WTC11 (cell line): Measurements from ENCODE around the gene PLCZ1.

ENCODE experiments used
- CBFB ChIP-seq: sonication (generic); formaldehyde crosslinking; IDR thresholded peaks from 2 replicates; pipeline ENCODE4 v1.8.1; 2022; ENCODE audit warnings: mild to moderate bottlenecking, low read depth, missing genetic modification reagents
- CREB1 ChIP-seq: sonication (generic); formaldehyde crosslinking; IDR thresholded peaks from 2 replicates; pipeline ENCODE4 v1.8.0; 2023; ENCODE audit warnings: mild to moderate bottlenecking, missing genetic modification reagents
- ESRRA ChIP-seq: sonication (generic); formaldehyde crosslinking; IDR thresholded peaks from 2 replicates; pipeline ENCODE4 v1.8.1; 2022; ENCODE audit warnings: mild to moderate bottlenecking, missing genetic modification reagents, borderline replicate concordance
- FOXJ3 ChIP-seq: sonication (generic); formaldehyde crosslinking; IDR thresholded peaks from 2 replicates; pipeline ENCODE4 v1.9.0; 2021; ENCODE audit warnings: missing genetic modification reagents, mild to moderate bottlenecking, borderline replicate concordance
- IRF1 ChIP-seq: sonication (generic); formaldehyde crosslinking; IDR thresholded peaks from 2 replicates; pipeline ENCODE4 v1.8.0; 2023; ENCODE audit warnings: missing genetic modification reagents
- PRRX2 ChIP-seq: fragments of 250-450 bp; sonication (Bioruptor Pico); IDR thresholded peaks from 2 replicates; pipeline ENCODE4 v1.8.0; 2021; ENCODE audit warnings: mild to moderate bottlenecking
- RELA ChIP-seq: sonication (generic); formaldehyde crosslinking; IDR thresholded peaks from 2 replicates; pipeline ENCODE4 v1.8.1; 2022; ENCODE audit warnings: missing genetic modification reagents, mild to moderate bottlenecking, borderline replicate concordance
- SP1 ChIP-seq: sonication (generic); formaldehyde crosslinking; conservative IDR thresholded peaks from 2 replicates; pipeline ENCODE4 v1.8.1; 2022; ENCODE audit warnings: missing genetic modification reagents
- TEAD4 ChIP-seq: sonication (generic); formaldehyde crosslinking; IDR thresholded peaks from 2 replicates; pipeline ENCODE4 v1.8.0; 2022; ENCODE audit warnings: mild to moderate bottlenecking, missing genetic modification reagents
- TF ChIP-seq, protein P1 (sequence below): sonication (generic); formaldehyde crosslinking; IDR thresholded peaks from 2 replicates; pipeline ENCODE4 v1.8.1; 2023; ENCODE audit warnings: mild to moderate bottlenecking, missing genetic modification reagents, moderate library complexity
- TF ChIP-seq, protein P2 (sequence below): fragments of 200-600 bp; IDR thresholded peaks from 2 replicates; pipeline ENCODE4 v1.8.0; 2022; ENCODE audit warnings: antibody characterized with exemption
- TF ChIP-seq, protein P3 (sequence below): sonication (generic); formaldehyde crosslinking; IDR thresholded peaks from 2 replicates; pipeline ENCODE4 v1.8.0; 2022; ENCODE audit warnings: mild to moderate bottlenecking, missing genetic modification reagents

DNA sequence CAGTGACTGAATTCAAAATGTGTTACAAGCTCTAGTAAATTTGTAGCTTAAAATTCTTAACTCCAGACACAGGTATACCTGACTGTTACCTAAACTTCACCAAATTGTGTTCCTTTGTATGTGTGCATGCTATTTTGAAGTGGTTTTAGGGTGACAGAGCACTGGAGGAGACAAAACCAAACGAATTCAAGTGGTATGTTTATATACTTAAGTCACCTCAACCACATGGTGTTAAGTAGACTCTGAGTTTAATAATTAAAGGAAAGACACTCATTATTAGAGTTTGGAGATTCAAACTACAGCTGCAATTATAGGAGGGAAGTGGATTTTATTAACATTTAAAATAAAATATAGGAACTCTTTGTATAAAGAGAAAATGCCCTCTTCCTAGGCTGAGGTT lies 84.3 kb downstream of the PLCZ1 start:
- TF ChIP-seq, protein P1, sequence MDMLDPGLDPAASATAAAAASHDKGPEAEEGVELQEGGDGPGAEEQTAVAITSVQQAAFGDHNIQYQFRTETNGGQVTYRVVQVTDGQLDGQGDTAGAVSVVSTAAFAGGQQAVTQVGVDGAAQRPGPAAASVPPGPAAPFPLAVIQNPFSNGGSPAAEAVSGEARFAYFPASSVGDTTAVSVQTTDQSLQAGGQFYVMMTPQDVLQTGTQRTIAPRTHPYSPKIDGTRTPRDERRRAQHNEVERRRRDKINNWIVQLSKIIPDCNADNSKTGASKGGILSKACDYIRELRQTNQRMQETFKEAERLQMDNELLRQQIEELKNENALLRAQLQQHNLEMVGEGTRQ (CRISPR knock-in tag), result no peak
- no peak for TF ChIP-seq SP1
- TF ChIP-seq, protein P2, sequence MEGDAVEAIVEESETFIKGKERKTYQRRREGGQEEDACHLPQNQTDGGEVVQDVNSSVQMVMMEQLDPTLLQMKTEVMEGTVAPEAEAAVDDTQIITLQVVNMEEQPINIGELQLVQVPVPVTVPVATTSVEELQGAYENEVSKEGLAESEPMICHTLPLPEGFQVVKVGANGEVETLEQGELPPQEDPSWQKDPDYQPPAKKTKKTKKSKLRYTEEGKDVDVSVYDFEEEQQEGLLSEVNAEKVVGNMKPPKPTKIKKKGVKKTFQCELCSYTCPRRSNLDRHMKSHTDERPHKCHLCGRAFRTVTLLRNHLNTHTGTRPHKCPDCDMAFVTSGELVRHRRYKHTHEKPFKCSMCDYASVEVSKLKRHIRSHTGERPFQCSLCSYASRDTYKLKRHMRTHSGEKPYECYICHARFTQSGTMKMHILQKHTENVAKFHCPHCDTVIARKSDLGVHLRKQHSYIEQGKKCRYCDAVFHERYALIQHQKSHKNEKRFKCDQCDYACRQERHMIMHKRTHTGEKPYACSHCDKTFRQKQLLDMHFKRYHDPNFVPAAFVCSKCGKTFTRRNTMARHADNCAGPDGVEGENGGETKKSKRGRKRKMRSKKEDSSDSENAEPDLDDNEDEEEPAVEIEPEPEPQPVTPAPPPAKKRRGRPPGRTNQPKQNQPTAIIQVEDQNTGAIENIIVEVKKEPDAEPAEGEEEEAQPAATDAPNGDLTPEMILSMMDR, result no peak
- TF ChIP-seq CREB1, result no peak
- no peak for TF ChIP-seq CBFB
- TF ChIP-seq PRRX2, result no peak
- TF ChIP-seq ESRRA, result no peak
- TF ChIP-seq, protein P3, sequence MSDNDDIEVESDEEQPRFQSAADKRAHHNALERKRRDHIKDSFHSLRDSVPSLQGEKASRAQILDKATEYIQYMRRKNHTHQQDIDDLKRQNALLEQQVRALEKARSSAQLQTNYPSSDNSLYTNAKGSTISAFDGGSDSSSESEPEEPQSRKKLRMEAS (CRISPR knock-in tag), result no peak
- TF ChIP-seq RELA (CRISPR knock-in tag), result no peak
- no peak for TF ChIP-seq IRF1 (CRISPR knock-in tag)
- TF ChIP-seq TEAD4 (CRISPR knock-in tag), result no peak
- TF ChIP-seq FOXJ3, result no peak
